ENCODE measurements around the gene RPS4Y2.

- TF ChIP-seq POLR2A (IDR thresholded peaks at IDR 0.05; ENCODE audit: low read depth, low read length) (no peak), TAF1 (IDR thresholded peaks at IDR 0.05; ENCODE audit: borderline replicate concordance, low read depth, low read length) (no peak), POLR2AphosphoS5 (IDR thresholded peaks at IDR 0.05; ENCODE audit: low read depth, low read length) (no peak)
Measured at GRCh38 chrY:20746919-20747318, 9.0 kb upstream of the RPS4Y2 start.

Measured in GM12892 (cell line).